H1 (cell line): ENCODE results near the gene SERGEF. TPM values are rescaled to one million over a fixed set of nuclear protein-coding genes. Genes with fewer than 3 reads are reported as not detected.

Experiments used
- CTCF ChIA-PET: fragments of 300-600 bp; sonication (Branson Sonifier 250); formaldehyde crosslinking; loops from one replicate; lab custom pipeline; 2021; ENCODE audit not compliant: partially characterized antibody; lab: Charles Lee
- POLR2A ChIA-PET: fragments of 300-600 bp; sonication (Branson Sonifier 250); formaldehyde crosslinking; loops from one replicate; lab custom pipeline; 2021; ENCODE audit warnings: inconsistent platforms; ENCODE audit not compliant: partially characterized antibody; lab: Charles Lee
- DNase-seq, 2 experiments: peaks; one replicate each; pipeline versions ENCODE4 v3.0.0 to v3.0.0-alpha.2; 2010 to 2022; ENCODE audit warnings: low spot score in 2 of 2, low read depth in 1 of 2, mixed read lengths in 1 of 2
- FAIRE-seq: peaks from 2 replicates; lab custom pipeline; 2011; peaks lifted over from hg19 to GRCh38; lab: Jason Lieb, UNC
- H2AFZ ChIP-seq: 2 replicates; pipeline ENCODE4 v1.8.1; 2012; ENCODE audit warnings: low read length, inconsistent platforms
- H2AK5ac ChIP-seq: 2 replicates; pipeline ENCODE4 v1.6.1; 2013; ENCODE audit warnings: low read depth, low read length
- H2BK120ac ChIP-seq: replicated peaks from 2 replicates; pipeline ENCODE3; 2013; ENCODE audit warnings: low read depth, low read length, inconsistent platforms
- H2BK12ac ChIP-seq: 2 replicates; pipeline ENCODE4 v1.6.1; 2013; ENCODE audit warnings: low read depth, low read length
- H2BK15ac ChIP-seq: 2 replicates; pipeline ENCODE4 v1.6.1; 2013; ENCODE audit warnings: low read length
- H2BK20ac ChIP-seq: 2 replicates; pipeline ENCODE4 v1.6.1; 2013; ENCODE audit warnings: low read length
- H2BK5ac ChIP-seq: 2 replicates; pipeline ENCODE4 v1.6.1; 2013; ENCODE audit warnings: low read depth, low read length
- H3K14ac ChIP-seq: 2 replicates; pipeline ENCODE4 v1.6.1; 2013; ENCODE audit warnings: inconsistent platforms; ENCODE audit not compliant: insufficient read length
- H3K18ac ChIP-seq: 2 replicates; pipeline ENCODE4 v1.6.1; 2013; ENCODE audit warnings: low read length; ENCODE audit errors: extremely low read depth
- H3K23ac ChIP-seq: 2 replicates; pipeline ENCODE4 v1.6.1; 2013; ENCODE audit warnings: inconsistent platforms; ENCODE audit not compliant: insufficient read length
- H3K23me2 ChIP-seq: 2 replicates; pipeline ENCODE4 v1.6.1; 2013; ENCODE audit warnings: low read depth, low read length
- H3K27ac ChIP-seq: 2 replicates; pipeline ENCODE4 v1.6.1; 2011; ENCODE audit warnings: low read depth, low read length, inconsistent platforms
- H3K27me3 ChIP-seq, 4 experiments: replicated peaks in 1 of 4; 1 replicate in 1 of 4; 2 replicates in 3 of 4; pipeline versions ENCODE4 v1.6.1 to v1.8.1; 2011 to 2013; ENCODE audit warnings: low read length in 3 of 4, mild to moderate bottlenecking in 3 of 4, inconsistent platforms in 2 of 4, mixed read lengths in 2 of 4, moderate library complexity in 1 of 4; ENCODE audit not compliant: control insufficient read depth in 3 of 4, insufficient read depth in 3 of 4; ENCODE audit errors: extremely low read depth in 1 of 4
- H3K36me3 ChIP-seq, 4 experiments: 2 replicates each; pipeline versions ENCODE4 v1.6.1 to v1.8.1; 2011 to 2013; ENCODE audit warnings: mild to moderate bottlenecking in 4 of 4, low read length in 3 of 4, moderate library complexity in 2 of 4, control low read depth in 1 of 4, inconsistent platforms in 1 of 4; ENCODE audit not compliant: insufficient read depth in 4 of 4, control insufficient read depth in 2 of 4
- H3K4ac ChIP-seq: replicated peaks from 2 replicates; pipeline ENCODE3; 2013; ENCODE audit warnings: low read length, low read depth, mixed read lengths, inconsistent platforms; ENCODE audit not compliant: insufficient read length
- H3K4me1 ChIP-seq, 4 experiments: replicated peaks in 1 of 4; 1 replicate in 1 of 4; 2 replicates in 3 of 4; pipeline versions ENCODE4 v1.6.1 to v1.8.1; 2011 to 2013; ENCODE audit warnings: low read length in 3 of 4, inconsistent platforms in 2 of 4, mixed read lengths in 1 of 4; ENCODE audit not compliant: insufficient read depth in 4 of 4, control insufficient read depth in 3 of 4
- H3K4me2 ChIP-seq, 2 experiments: 2 replicates each; pipeline versions ENCODE4 v1.6.1 to v1.8.1; 2011 to 2013; ENCODE audit warnings: low read depth in 2 of 2, low read length in 2 of 2, control low read depth in 1 of 2, inconsistent platforms in 1 of 2, mild to moderate bottlenecking in 1 of 2; ENCODE audit not compliant: insufficient read depth in 1 of 2
- H3K4me3 ChIP-seq, 4 experiments: fragments of 200-600, 300-600 bp in 1 of 4; sonication (generic), shearing (Covaris generic), sonication (Bioruptor Twin) in 1 of 4; 2 replicates each; pipeline versions ENCODE4 v1.5.1 to v1.8.1; 2011 to 2016; ENCODE audit warnings: low read length in 4 of 4, low read depth in 3 of 4, control low read depth in 2 of 4, inconsistent platforms in 2 of 4, mild to moderate bottlenecking in 2 of 4, mixed read lengths in 1 of 4, moderate library complexity in 1 of 4; ENCODE audit not compliant: insufficient read depth in 2 of 4; ENCODE audit errors: extremely low read depth in 1 of 4
- H3K56ac ChIP-seq: replicated peaks from 2 replicates; pipeline ENCODE3; 2013; ENCODE audit warnings: low read depth, mild to moderate bottlenecking, mixed read lengths, low read length, inconsistent platforms; ENCODE audit not compliant: insufficient read length
- H3K79me1 ChIP-seq: 2 replicates; pipeline ENCODE4 v1.6.1; 2013; ENCODE audit warnings: low read depth, low read length, control low read depth
- H3K79me2 ChIP-seq, 2 experiments: 2 replicates each; pipeline versions ENCODE4 v1.6.1 to v1.8.1; 2012 to 2013; ENCODE audit warnings: low read length in 2 of 2, mild to moderate bottlenecking in 2 of 2, inconsistent platforms in 1 of 2; ENCODE audit not compliant: insufficient read depth in 2 of 2, control insufficient read depth in 1 of 2
- H3K9ac ChIP-seq, 4 experiments: replicated peaks in 1 of 4; 1 replicate in 1 of 4; 2 replicates in 3 of 4; pipeline versions ENCODE4 v1.6.1 to v1.8.1; 2011 to 2013; ENCODE audit warnings: low read depth in 3 of 4, low read length in 3 of 4, control low read depth in 2 of 4, mild to moderate bottlenecking in 2 of 4, moderate library complexity in 2 of 4, inconsistent platforms in 1 of 4; ENCODE audit errors: extremely low read depth in 1 of 4
- H3K9me3 ChIP-seq, 2 experiments: 2 replicates each; pipeline versions ENCODE4 v1.6.1 to v1.8.1; 2012 to 2013; ENCODE audit warnings: mild to moderate bottlenecking in 2 of 2, moderate library complexity in 2 of 2, control low read depth in 1 of 2, inconsistent platforms in 1 of 2, low read depth in 1 of 2, low read length in 1 of 2, mixed read lengths in 1 of 2; ENCODE audit not compliant: insufficient read depth in 2 of 2
- H4K20me1 ChIP-seq, 2 experiments: replicated peaks in 1 of 2; 2 replicates each; pipeline versions ENCODE3 to v1.8.1; 2011 to 2013; ENCODE audit warnings: inconsistent platforms in 2 of 2, low read length in 2 of 2, mild to moderate bottlenecking in 1 of 2; ENCODE audit not compliant: insufficient read depth in 2 of 2, control insufficient read depth in 1 of 2
- H4K5ac ChIP-seq: 2 replicates; pipeline ENCODE4 v1.6.1; 2013; ENCODE audit warnings: low read length, low read depth, mixed read lengths, inconsistent platforms; ENCODE audit not compliant: insufficient read length
- H4K8ac ChIP-seq: 2 replicates; pipeline ENCODE4 v1.8.0; 2013; ENCODE audit warnings: mild to moderate bottlenecking, moderate library complexity, low read length, inconsistent platforms; ENCODE audit not compliant: insufficient read depth; ENCODE audit errors: extremely low read depth
- H4K91ac ChIP-seq: replicated peaks from 2 replicates; pipeline ENCODE3; 2013; ENCODE audit warnings: low read length, mixed read lengths, inconsistent platforms; ENCODE audit not compliant: insufficient read length
- BCL11A ChIP-seq, 2 experiments: IDR thresholded peaks; one replicate each; pipeline ENCODE4 v1.6.1; 2011; ENCODE audit warnings: low read depth in 2 of 2, low read length in 2 of 2, mild to moderate bottlenecking in 2 of 2
- CHD1 ChIP-seq: IDR thresholded peaks from 2 replicates; pipeline ENCODE4 v1.6.1; 2012; ENCODE audit warnings: low read depth, low read length, improper control_type of control experiment
- CHD2 ChIP-seq: IDR thresholded peaks from 2 replicates; pipeline ENCODE4 v1.6.1; 2012; ENCODE audit warnings: low read length, improper control_type of control experiment
- GABPA ChIP-seq: IDR thresholded peaks from 2 replicates; pipeline ENCODE4 v1.6.1; 2011; ENCODE audit warnings: mild to moderate bottlenecking, low read length, moderate library complexity, borderline replicate concordance; ENCODE audit not compliant: insufficient read depth
- SIRT6 ChIP-seq: IDR thresholded peaks from one replicate; pipeline ENCODE4 v1.7.1; 2012; ENCODE audit warnings: low read length, inconsistent platforms
- TCF12 ChIP-seq: IDR thresholded peaks from 2 replicates; pipeline ENCODE4 v1.6.1; 2011; ENCODE audit warnings: low read depth, mild to moderate bottlenecking, low read length
- WGBS, 2 experiments: shearing (Covaris generic) in 1 of 2; methylation state at CpG; one replicate each; pipeline versions ENCODE4 v1.1.6 to v1.1.7; 2013 to 2015; ENCODE audit warnings: low lambda C conversion rate in 2 of 2, mixed read lengths in 2 of 2, inconsistent platforms in 1 of 2, low coverage in 1 of 2, missing lambda C conversion rate in 1 of 2; ENCODE audit not compliant: insufficient replicate concordance in 2 of 2, insufficient coverage in 1 of 2, insufficient read length in 1 of 2; ENCODE audit errors: extremely low coverage in 1 of 2, missing lambda C conversion rate in 1 of 2; 5-methylcytosine and 5-hydroxymethylcytosine counted together
- polyA plus RNA-seq, 7 experiments: library from polyadenylated mRNA; depleted of rRNA in 3 of 7; stranded (reverse) in 5 of 7; unstranded in 2 of 7; fragments of >200 nt in 5 of 7; fragments of 200-250 nt in 2 of 7; gene quantifications; 1 replicate in 5 of 7; 2 replicates in 1 of 7; 4 replicates in 1 of 7; pipeline versions ENCODE4 v1.2.1 to v1.2.3, GENCODE V29; 2011 to 2013; ENCODE audit warnings: missing spikeins in 2 of 7, mixed read lengths in 2 of 7
- total RNA-seq: library from RNA; stranded (reverse); fragmentation: NEBNext Ultra II Directional; extraction: Animal tissue kit (Norgen Biotek cat#: 25700); gene quantifications from 2 replicates; pipeline ENCODE4 v1.2.1, GENCODE V29; 2021

Gene SERGEF
- total and polyA plus RNA-seq, 2 of the 8 experiments (the other 6 are each of a cell fraction or from before 2014, with no cell fraction given) = 16.6 to 28.8 TPM

DNA sequence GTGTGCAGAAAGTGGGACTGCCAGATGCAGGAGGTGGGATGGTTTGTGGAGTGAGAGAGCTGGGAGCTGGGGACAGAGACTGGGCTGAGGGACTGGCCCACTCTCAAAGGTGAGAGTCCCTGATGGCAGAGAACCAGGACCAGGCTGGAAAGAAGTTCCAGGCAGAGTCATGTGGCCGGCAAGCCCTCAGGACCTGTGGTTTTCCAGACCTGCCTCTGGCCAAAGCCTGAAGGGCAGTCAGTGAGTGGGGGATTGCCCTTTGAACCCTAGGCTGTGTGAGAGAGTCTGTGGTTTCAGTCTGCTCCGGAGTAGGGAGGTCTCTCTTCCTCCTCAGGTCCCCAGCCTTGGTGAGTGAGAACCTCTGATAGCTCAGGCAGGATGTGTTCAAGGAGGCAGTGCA is 261.3 kb downstream of the SERGEF start:
- Histone ChIP-seq H3K23me2 (no peaks in the 10 kb centered on the region), H4K5ac (no peak overlapping the region), H2BK20ac (no peak overlapping the region), H3K36me3 (no peaks in the 10 kb centered on the region), H3K23ac (no peak overlapping the region), H2BK5ac (no peak overlapping the region), H3K27ac (no peak overlapping the region), H3K79me1 (no peaks in the 10 kb centered on the region), H3K27me3 (no peaks in the 10 kb centered on the region), H3K79me2 (no peaks in the 10 kb centered on the region), H3K4me1 (no peaks in the 10 kb centered on the region), H3K56ac (no peak overlapping the region), H2BK12ac (no peak overlapping the region), H3K9ac (no peak overlapping the region), H3K14ac (no peak overlapping the region), H4K8ac (no peak overlapping the region), H3K4ac (no peak overlapping the region), H3K4me2 (no peak overlapping the region), H3K9me3 (no peaks in the 10 kb centered on the region), H4K20me1 (no peaks in the 10 kb centered on the region), H2BK120ac (no peak overlapping the region), H2AK5ac (no peak overlapping the region), H2AFZ (no peak overlapping the region), H3K4me3 (no peak overlapping the region), H3K18ac (no peak overlapping the region), H2BK15ac (no peak overlapping the region), H4K91ac (no peak overlapping the region)
- ChIA-PET POLR2A (no interaction called here), CTCF (interaction anchor here (0.7 to 3.3 kb wide), 21 partner anchors 8 to 230 kb away, joined by 3 to 23 read pairs (median 6); no protein-coding TSS in a partner anchor)
- FAIRE-seq = no peak
- DNase-seq = no peak
- TF ChIP-seq CHD1 (no peak), TCF12 (no peak), SIRT6 (no peak), GABPA (no peak), BCL11A (IDR thresholded peaks at IDR 0.05; ENCODE audit: low read depth in 2 of 2, low read length in 2 of 2) (no peak), CHD2 (no peak)
- 80% methylated on average over 1 of the region's 2 CpGs; no CpG with 5 or more reads in 1 of the 2 experiments for WGBS, 2 experiments
